Central memory CD8-positive, alpha-beta T cell (primary cell): ENCODE measurements around the gene IWS1.

Experiments
- ATAC-seq: fragments of 150-1000 bp; cut with Tn5 transposase; replicated peaks from 2 replicates; pipeline ENCODE4 v1.10.0; 2022; ENCODE audit warnings: mild to moderate bottlenecking, moderate FRiP score, moderate number of reproducible peaks; ENCODE audit not compliant: poor library complexity, severe bottlenecking; ENCODE audit errors: extremely low read depth
- DNase-seq, 2 donors: peaks; one replicate each; pipeline ENCODE4 v3.0.0; 2021; ENCODE audit warnings: low spot score in 2 of 2
- H3K27ac Mint-ChIP-seq: one replicate; pipeline ENCODE4 v1.8.0; 2022; ENCODE audit warnings: low read depth, mild to moderate bottlenecking, moderate library complexity, mixed read lengths
- H3K27me3 Mint-ChIP-seq: one replicate; pipeline ENCODE4 v1.8.0; 2022; ENCODE audit warnings: mixed read lengths
- H3K36me3 Mint-ChIP-seq: one replicate; pipeline ENCODE4 v1.8.0; 2022; ENCODE audit warnings: mild to moderate bottlenecking, moderate library complexity, mixed read lengths; ENCODE audit not compliant: insufficient read depth
- H3K4me1 Mint-ChIP-seq: one replicate; pipeline ENCODE4 v1.8.0; 2022; ENCODE audit warnings: mixed read lengths
- H3K4me3 Mint-ChIP-seq: one replicate; pipeline ENCODE4 v1.8.0; 2022; ENCODE audit warnings: mild to moderate bottlenecking, moderate library complexity, mixed read lengths
- H3K9me3 Mint-ChIP-seq: one replicate; pipeline ENCODE4 v1.8.0; 2022; ENCODE audit warnings: mixed read lengths

The IWS1 gene

GRCh38 chr2:127515383-127515915 lies 10.8 kb downstream of the IWS1 start:
- Mint-ChIP-seq H3K9me3 (no peaks in the 10 kb centered on the region), H3K27me3 (no peaks in the 10 kb centered on the region), H3K4me1 (peaks cover 67% of the 10 kb centered on the region), H3K36me3 (peaks cover 36% of the 10 kb centered on the region), H3K27ac (peak overlapping the region; percentile 62), H3K4me3 (no peak overlapping the region)
- no peak for DNase-seq
- ATAC-seq, result no peak

- ATAC-seq, result no peak
- no peak overlapping the region for H3K4me3 Mint-ChIP-seq
- H3K36me3 Mint-ChIP-seq, result peaks cover 27% of the 10 kb centered on the region
- no peak for DNase-seq
- H3K9me3 Mint-ChIP-seq, result no peaks in the 10 kb centered on the region
- H3K27ac Mint-ChIP-seq, result peak overlapping the region; percentile 62
- peaks cover 73% of the 10 kb centered on the region for H3K4me1 Mint-ChIP-seq
- no peaks in the 10 kb centered on the region for H3K27me3 Mint-ChIP-seq
These were observed 11.8 kb downstream of the IWS1 start for GRCh38 chr2:127514485-127514884.

GRCh38 chr2:127514076-127514475 lies 12.2 kb downstream of the IWS1 start:
- peak overlapping the region; percentile 62 for H3K27ac Mint-ChIP-seq
- no peak for ATAC-seq
- no peak for DNase-seq
- no peaks in the 10 kb centered on the region for H3K27me3 Mint-ChIP-seq
- H3K4me3 Mint-ChIP-seq, result no peak overlapping the region
- H3K4me1 Mint-ChIP-seq, result peaks cover 77% of the 10 kb centered on the region
- no peaks in the 10 kb centered on the region for H3K9me3 Mint-ChIP-seq
- H3K36me3 Mint-ChIP-seq, result peaks cover 29% of the 10 kb centered on the region

- H3K27ac Mint-ChIP-seq, result no peak overlapping the region
- H3K9me3 Mint-ChIP-seq, result no peaks in the 10 kb centered on the region
These were observed 13.9 kb downstream of the IWS1 start for GRCh38 chr2:127512362-127512761.

GRCh38 chr2:127511917-127512316 lies 14.4 kb downstream of the IWS1 start:
- DNase-seq, result no peak
- H3K4me1 Mint-ChIP-seq, result peaks cover 79% of the 10 kb centered on the region
- no peak overlapping the region for H3K4me3 Mint-ChIP-seq

More at GRCh38 chr2:127512362-127512761, 13.9 kb downstream of the IWS1 start:
- Mint-ChIP-seq H3K4me3 (no peak overlapping the region), H3K27me3 (no peaks in the 10 kb centered on the region), H3K4me1 (peaks cover 83% of the 10 kb centered on the region), H3K36me3 (peaks cover 30% of the 10 kb centered on the region)
- no peak for DNase-seq
- ATAC-seq, result no peak

GRCh38 chr2:127511090-127511695 lies 15.1 kb downstream of the IWS1 start:
- Mint-ChIP-seq H3K9me3 (no peaks in the 10 kb centered on the region), H3K36me3 (peaks cover 28% of the 10 kb centered on the region), H3K27me3 (no peaks in the 10 kb centered on the region), H3K4me1 (peaks cover 73% of the 10 kb centered on the region), H3K4me3 (no peak overlapping the region), H3K27ac (peak overlapping the region; percentile 5)
- ATAC-seq (no peak), DNase-seq (no peak)

More at GRCh38 chr2:127511917-127512316, 14.4 kb downstream of the IWS1 start:
- Mint-ChIP-seq H3K27me3 (no peaks in the 10 kb centered on the region), H3K36me3 (peaks cover 28% of the 10 kb centered on the region), H3K9me3 (no peaks in the 10 kb centered on the region), H3K27ac (peak overlapping the region; percentile 5)
- ATAC-seq, result no peak

- Mint-ChIP-seq H3K4me1 (peaks cover 62% of the 10 kb centered on the region), H3K36me3 (peaks cover 30% of the 10 kb centered on the region), H3K27ac (no peak overlapping the region), H3K9me3 (no peaks in the 10 kb centered on the region), H3K4me3 (no peak overlapping the region), H3K27me3 (no peaks in the 10 kb centered on the region)
- ATAC-seq (no peak), DNase-seq (no peak)
These were observed 16.2 kb downstream of the IWS1 start for GRCh38 chr2:127510073-127510472.

GRCh38 chr2:127508631-127509034 lies 17.7 kb downstream of the IWS1 start:
- ATAC-seq (no peak), DNase-seq (no peak)
- peaks cover 53% of the 10 kb centered on the region for H3K4me1 Mint-ChIP-seq
- no peak overlapping the region for H3K27ac Mint-ChIP-seq
- no peak overlapping the region for H3K4me3 Mint-ChIP-seq
- no peaks in the 10 kb centered on the region for H3K9me3 Mint-ChIP-seq
- H3K27me3 Mint-ChIP-seq, result no peaks in the 10 kb centered on the region
- peaks cover 35% of the 10 kb centered on the region for H3K36me3 Mint-ChIP-seq

GRCh38 chr2:127508023-127508630 lies 18.2 kb downstream of the IWS1 start:
- Mint-ChIP-seq H3K4me3 (no peak overlapping the region), H3K27me3 (no peaks in the 10 kb centered on the region), H3K27ac (no peak overlapping the region), H3K4me1 (peaks cover 53% of the 10 kb centered on the region), H3K36me3 (peaks cover 37% of the 10 kb centered on the region), H3K9me3 (no peaks in the 10 kb centered on the region)
- DNase-seq (no peak), ATAC-seq (no peak)

- no peak for DNase-seq
- Mint-ChIP-seq H3K4me1 (peaks cover 40% of the 10 kb centered on the region), H3K27ac (no peak overlapping the region), H3K27me3 (no peaks in the 10 kb centered on the region), H3K4me3 (no peak overlapping the region), H3K9me3 (no peaks in the 10 kb centered on the region), H3K36me3 (peaks cover 50% of the 10 kb centered on the region)
- no peak for ATAC-seq
These were observed 19.8 kb downstream of the IWS1 start for GRCh38 chr2:127506510-127506909.

GRCh38 chr2:127504552-127505430 lies 21.5 kb downstream of the IWS1 start:
- Mint-ChIP-seq H3K27me3 (no peaks in the 10 kb centered on the region), H3K27ac (peak overlapping the region; percentile 47), H3K4me1 (peaks cover 26% of the 10 kb centered on the region), H3K36me3 (peaks cover 53% of the 10 kb centered on the region), H3K4me3 (no peak overlapping the region), H3K9me3 (no peaks in the 10 kb centered on the region)
- DNase-seq, result no peak
- ATAC-seq, result no peak

GRCh38 chr2:127503491-127503890 lies 22.8 kb downstream of the IWS1 start:
- no peaks in the 10 kb centered on the region for H3K27me3 Mint-ChIP-seq
- peaks cover 17% of the 10 kb centered on the region for H3K4me1 Mint-ChIP-seq
- DNase-seq (no peak), ATAC-seq (no peak)
- H3K4me3 Mint-ChIP-seq, result no peak overlapping the region
- no peaks in the 10 kb centered on the region for H3K9me3 Mint-ChIP-seq
- H3K27ac Mint-ChIP-seq, result peak overlapping the region; percentile 47
- peaks cover 59% of the 10 kb centered on the region for H3K36me3 Mint-ChIP-seq
